ENCODE measurements around the gene NFKB2.

NFKB2 gene

GRCh38 chr10:102395400-102396316 is at the start of gene NFKB2:
NFKB2 (plus strand) TSS chr10:102395705; CDS start chr10:102395960, 255 bp downstream.
- DNase-seq (ENCODE audit: low spot score), result peak; percentile 89

GRCh38 chr10:102347236-102347828 is 48.2 kb upstream of the NFKB2 start:
- DNase-seq (ENCODE audit: low spot score), result peak; percentile 21

DNA sequence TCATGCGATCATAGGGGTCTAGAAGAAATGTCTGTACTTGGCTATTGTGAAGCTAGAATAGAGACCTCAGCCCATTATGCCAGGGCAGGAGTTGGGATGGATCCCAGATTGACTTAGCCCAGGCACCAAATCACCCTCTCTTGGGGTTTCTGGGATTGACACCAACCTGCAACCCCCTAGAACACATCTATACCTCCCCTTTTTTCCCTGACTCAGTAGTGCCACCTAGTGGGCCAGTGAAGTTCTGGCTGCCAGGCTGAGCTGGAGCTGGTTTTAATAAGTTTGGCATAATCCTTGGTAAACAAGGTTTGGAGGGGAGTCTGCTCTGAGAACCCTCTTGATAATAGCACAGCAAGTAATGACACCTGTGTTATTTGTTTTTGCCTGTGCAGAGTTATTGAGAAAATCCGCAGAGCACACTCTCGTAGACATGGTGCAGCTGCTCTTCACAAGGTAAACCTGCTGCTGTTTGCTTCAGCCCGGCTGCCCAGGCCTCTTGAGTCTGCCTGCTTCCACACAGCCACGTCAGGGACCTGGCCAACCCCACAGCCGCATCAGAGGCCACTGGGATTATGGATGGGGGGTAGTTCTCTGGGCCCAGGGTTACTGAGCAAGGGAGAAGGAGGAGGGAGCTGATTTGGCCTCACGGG is 43.3 kb upstream of the NFKB2 start:
- peak; percentile 84 for DNase-seq (ENCODE audit: low spot score)

GRCh38 chr10:102354451-102354850 is 41.1 kb upstream of the NFKB2 start:
- DNase-seq (ENCODE audit: low spot score), result no peak

DNA sequence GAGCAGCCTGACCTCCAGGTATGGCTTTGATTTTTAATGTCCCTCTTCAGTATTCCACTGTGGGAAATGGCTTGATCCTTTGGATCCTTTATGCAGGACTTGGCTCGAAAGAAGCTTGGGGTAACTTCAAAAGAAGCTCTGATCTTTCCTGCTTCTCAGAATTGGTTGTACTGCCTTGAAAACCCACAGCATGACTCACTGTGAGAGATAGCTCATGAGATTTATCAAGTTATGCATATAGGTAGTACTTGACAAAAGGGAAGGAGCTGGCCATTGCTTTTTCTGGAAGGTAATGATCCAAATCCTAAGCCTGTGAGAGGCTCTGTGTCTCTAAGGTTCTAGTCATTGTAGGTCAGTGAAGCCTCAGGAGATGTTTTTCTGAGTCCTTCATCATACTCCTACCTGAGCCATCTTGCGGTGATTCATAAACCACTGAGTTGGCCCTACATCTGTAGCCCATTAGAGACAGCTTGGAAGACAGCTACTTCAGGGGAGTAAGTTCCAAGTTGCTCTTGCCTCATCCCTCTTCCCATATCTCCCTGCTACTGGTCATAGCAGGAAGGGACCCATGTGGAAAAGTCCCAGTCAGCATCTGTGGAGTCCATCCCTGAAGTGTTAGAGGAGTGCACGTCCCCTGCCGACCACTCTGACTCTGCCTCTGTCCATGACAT is 36.7 kb upstream of the NFKB2 start:
- no peak for DNase-seq (ENCODE audit: low spot score)

- DNase-seq (ENCODE audit: low spot score), result no peak
These were observed 28.1 kb upstream of the NFKB2 start for GRCh38 chr10:102367441-102367840.

DNA sequence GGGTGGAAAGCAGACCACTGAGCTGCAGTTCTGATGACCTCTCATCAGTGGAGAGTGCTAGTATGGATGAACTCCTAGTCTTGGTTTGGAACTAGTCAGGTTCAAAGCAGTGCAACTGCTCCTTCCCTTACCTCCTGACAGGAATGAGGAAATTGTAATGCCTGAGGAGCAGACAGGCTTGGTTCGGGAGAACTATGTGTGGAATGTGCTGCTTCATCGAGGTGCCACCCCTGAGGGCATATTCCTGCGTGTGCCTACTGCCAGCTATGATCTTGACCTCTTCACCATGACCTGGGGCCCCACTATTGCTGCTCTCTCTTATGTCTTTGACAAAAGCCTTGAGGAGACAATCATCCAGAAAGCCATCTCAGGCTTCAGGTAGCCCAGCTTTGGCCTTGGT is 27.4 kb upstream of the NFKB2 start:
- no peak for DNase-seq (ENCODE audit: low spot score)

DNA sequence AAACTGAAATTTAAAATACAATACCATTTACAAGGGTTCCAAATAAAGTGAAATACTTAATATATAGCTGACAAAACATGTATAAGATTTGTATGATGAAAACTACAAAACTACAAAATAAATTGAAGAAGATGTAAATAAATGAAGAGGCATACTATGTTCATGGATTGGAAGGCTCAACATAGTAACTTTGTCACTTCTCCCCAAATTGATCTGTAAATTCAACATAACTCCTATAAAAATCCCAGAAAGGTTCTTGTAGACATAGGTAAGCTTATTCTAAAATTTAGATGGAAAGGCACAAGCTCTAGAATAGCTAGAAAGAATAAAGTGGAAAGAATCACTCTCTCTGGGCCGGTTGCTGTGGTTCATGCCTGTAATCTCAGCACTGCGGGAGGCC is 24.2 kb upstream of the NFKB2 start:
- DNase-seq (ENCODE audit: low spot score), result no peak

GRCh38 chr10:102375250-102375649 is 20.3 kb upstream of the NFKB2 start:
- no peak for DNase-seq (ENCODE audit: low spot score)

GRCh38 chr10:102375867-102376266 is 19.6 kb upstream of the NFKB2 start:
- DNase-seq (ENCODE audit: low spot score), result no peak

DNA sequence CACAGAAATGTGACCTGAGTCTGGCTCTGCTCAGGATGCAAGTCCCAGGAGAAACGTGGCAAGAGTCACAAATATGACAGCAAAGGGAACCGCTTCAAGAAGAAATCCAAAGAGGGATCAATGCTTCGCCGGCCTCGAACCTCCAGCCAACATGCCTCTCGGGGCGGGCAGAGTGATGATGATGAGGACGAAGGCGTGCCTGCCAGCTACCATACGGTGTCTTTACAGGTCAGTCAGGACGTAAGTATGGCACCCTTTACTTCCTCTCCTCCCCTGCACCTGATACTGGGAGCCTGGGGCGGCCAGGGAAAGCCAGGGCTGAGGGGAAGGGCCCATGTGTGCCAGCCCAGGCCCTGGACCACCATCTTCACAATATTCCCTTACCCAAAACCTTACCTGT is 18.6 kb upstream of the NFKB2 start:
- no peak for DNase-seq (ENCODE audit: low spot score)

GRCh38 chr10:102379383-102379782 is 16.1 kb upstream of the NFKB2 start:
- DNase-seq (ENCODE audit: low spot score), result no peak

- DNase-seq (ENCODE audit: low spot score), result no peak
These were observed 13.5 kb upstream of the NFKB2 start for GRCh38 chr10:102381983-102382382.

GRCh38 chr10:102382871-102383270 is 12.6 kb upstream of the NFKB2 start:
- no peak for DNase-seq (ENCODE audit: low spot score)

- DNase-seq (ENCODE audit: low spot score), result no peak
These were observed 11.5 kb upstream of the NFKB2 start for GRCh38 chr10:102384053-102384452.

DNA sequence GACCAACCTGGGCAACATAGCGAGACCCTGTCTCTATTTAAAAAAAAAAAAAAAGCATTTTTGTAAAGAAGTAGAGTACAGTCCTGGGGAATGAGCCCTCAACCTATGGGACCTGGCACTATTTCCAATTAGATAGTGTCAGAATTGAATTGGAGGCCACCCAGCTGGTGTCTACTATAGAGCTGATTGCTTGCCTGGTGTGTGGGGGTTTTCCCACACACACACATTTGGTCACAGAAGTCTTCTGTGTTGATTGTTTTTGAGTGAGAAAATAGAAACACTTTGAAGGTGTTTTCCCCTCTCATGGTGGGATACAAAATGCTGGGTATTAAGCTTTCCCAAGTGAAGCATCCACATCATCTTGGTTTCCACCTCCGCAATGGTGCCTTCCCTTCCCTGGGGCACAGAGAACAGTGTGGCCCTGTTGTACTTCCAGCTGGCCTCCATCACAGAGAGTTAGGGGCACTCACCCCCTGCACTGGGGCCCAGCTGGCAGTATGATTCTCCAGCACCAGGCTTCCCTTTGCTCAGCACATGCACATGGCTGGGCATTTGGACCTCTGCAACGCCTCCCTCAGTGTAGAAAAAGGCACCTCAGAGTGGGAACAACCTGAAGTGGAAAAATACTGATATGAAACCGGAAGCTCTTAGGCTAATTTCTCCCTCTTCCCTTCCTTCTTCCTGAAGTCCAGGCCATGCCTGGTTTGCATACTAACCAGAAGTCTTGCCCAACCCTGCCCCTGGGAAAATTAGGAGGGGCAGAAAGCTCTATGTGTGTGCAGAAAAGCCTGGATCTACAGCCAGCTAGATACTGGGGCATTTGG is 10.7 kb upstream of the NFKB2 start:
- DNase-seq (ENCODE audit: low spot score), result no peak

DNA sequence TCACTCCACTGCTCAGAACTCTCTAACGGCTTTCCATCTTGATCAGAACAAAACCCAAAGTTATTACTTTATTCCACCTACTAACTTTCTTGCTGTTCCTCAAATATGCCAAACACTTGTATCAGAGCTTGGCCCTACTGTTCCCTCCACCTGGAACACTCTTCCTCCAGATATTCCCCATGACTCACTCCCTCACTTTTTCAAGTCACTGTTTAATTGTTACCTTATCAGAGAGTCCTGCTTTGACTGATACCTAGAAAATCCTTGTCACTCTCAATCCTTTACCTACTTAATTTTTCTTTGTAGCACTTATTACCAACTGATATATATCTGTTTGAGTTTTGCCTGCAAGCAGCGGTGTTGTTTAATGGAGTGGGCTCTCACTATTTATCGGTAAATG is 5.6 kb upstream of the NFKB2 start:
- DNase-seq (ENCODE audit: low spot score), result no peak

GRCh38 chr10:102392306-102392705 is 3.2 kb upstream of the NFKB2 start:
- DNase-seq (ENCODE audit: low spot score), result no peak

- DNase-seq (ENCODE audit: low spot score), result no peak
These were observed 2.0 kb upstream of the NFKB2 start for GRCh38 chr10:102393411-102394078.

GRCh38 chr10:102394079-102394800 is 1.3 kb upstream of the NFKB2 start:
- DNase-seq (ENCODE audit: low spot score), result peak; percentile 90

All from hematopoietic multipotent progenitor cell treated with erythropoietin and hydrocortisone succinate and interleukin-3 and kit ligand, for 15 days (in vitro differentiated cells).